Activated CD4-positive, alpha-beta memory T cell treated with anti-CD3 and anti-CD28 coated beads for 36 hours (primary cell): Measurements from ENCODE around the gene ZNF235. TPM values are rescaled to one million over a fixed set of nuclear protein-coding genes. Genes with fewer than 3 reads are reported as not detected.
"Not testable (repeated sequence)": the region's sequence is repeated elsewhere in the genome, so short reads cannot be mapped to it uniquely, and the experiment has no call there.

Source experiments
- CTCF ChIA-PET: fragments of 350-600 bp; sonication (Branson Sonifier 250); formaldehyde crosslinking; loops from one replicate; lab custom pipeline; 2021; ENCODE audit warnings: antibody characterized with exemption, inconsistent platforms; lab: Charles Lee
- POLR2A ChIA-PET: fragments of 350-600 bp; sonication (Branson Sonifier 250); formaldehyde crosslinking; loops from one replicate; lab custom pipeline; 2021; ENCODE audit warnings: antibody characterized with exemption; lab: Charles Lee
- DNase-seq: peaks from one replicate; pipeline ENCODE4 v3.0.0-alpha.2; 2020
- H3K27ac Mint-ChIP-seq: one replicate; pipeline ENCODE4 v1.8.0; 2021; ENCODE audit warnings: mixed read lengths
- H3K27me3 Mint-ChIP-seq: one replicate; pipeline ENCODE4 v1.8.0; 2021; ENCODE audit warnings: mixed read lengths
- H3K36me3 Mint-ChIP-seq: one replicate; pipeline ENCODE4 v1.8.0; 2021; ENCODE audit warnings: mixed read lengths
- H3K4me1 Mint-ChIP-seq: one replicate; pipeline ENCODE4 v1.8.0; 2021; ENCODE audit warnings: low read depth, mixed read lengths
- H3K4me3 Mint-ChIP-seq: one replicate; pipeline ENCODE4 v1.8.0; 2021; ENCODE audit warnings: mild to moderate bottlenecking, mixed read lengths
- H3K9me3 Mint-ChIP-seq: one replicate; pipeline ENCODE4 v1.8.0; 2021; ENCODE audit warnings: mixed read lengths
- intact Hi-C: fragments of 100-400 bp; cut with micrococcal nuclease; formaldehyde crosslinking; loops from one replicate; pipeline ENCODE4 v1.15.1; 2023
- total RNA-seq, 2 experiments: library from RNA; stranded (reverse); gene quantifications; one replicate each; pipeline ENCODE4 v1.2.3, GENCODE V29; 2021

ZNF235 gene
- total RNA-seq, 2 experiments from 2014 or later, result 1.2 to 1.3 TPM

GRCh38 chr19:44254496-44254895 is 50.3 kb downstream of the ZNF235 start:
- intact Hi-C loops, result no loop called here
- POLR2A ChIA-PET, result no interaction called here
- H3K9me3 Mint-ChIP-seq, result peaks cover 92% of the 10 kb centered on the region
- no peaks in the 10 kb centered on the region for H3K27me3 Mint-ChIP-seq
- no peaks in the 10 kb centered on the region for H3K4me1 Mint-ChIP-seq
- H3K36me3 Mint-ChIP-seq, result peaks cover 67% of the 10 kb centered on the region
- CTCF ChIA-PET, result no interaction called here
- H3K27ac Mint-ChIP-seq, result no peak overlapping the region
- DNase-seq, result no peak
- H3K4me3 Mint-ChIP-seq, result no peak overlapping the region

GRCh38 chr19:44253392-44253791 is 51.4 kb downstream of the ZNF235 start:
- DNase-seq, intact Hi-C loops, H3K27me3 Mint-ChIP-seq, H3K27ac Mint-ChIP-seq, POLR2A ChIA-PET, H3K4me1 Mint-ChIP-seq, CTCF ChIA-PET, H3K4me3 Mint-ChIP-seq: not testable (repeated sequence)
- Mint-ChIP-seq H3K9me3 (peaks cover 95% of the 10 kb centered on the region), H3K36me3 (peaks cover 69% of the 10 kb centered on the region)

- Mint-ChIP-seq H3K36me3 (peaks cover 65% of the 10 kb centered on the region), H3K9me3 (peaks cover 94% of the 10 kb centered on the region)
- H3K4me1 Mint-ChIP-seq, H3K4me3 Mint-ChIP-seq, H3K27ac Mint-ChIP-seq, H3K27me3 Mint-ChIP-seq, POLR2A ChIA-PET, DNase-seq, CTCF ChIA-PET, intact Hi-C loops: not testable (repeated sequence)
These were observed 52.5 kb downstream of the ZNF235 start for GRCh38 chr19:44252332-44252731.

- H3K27ac Mint-ChIP-seq, result no peak overlapping the region
- H3K36me3 Mint-ChIP-seq, result peaks cover 66% of the 10 kb centered on the region
- H3K4me1 Mint-ChIP-seq, result no peaks in the 10 kb centered on the region
- H3K27me3 Mint-ChIP-seq, result no peaks in the 10 kb centered on the region
- DNase-seq, result no peak
- H3K4me3 Mint-ChIP-seq, result no peak overlapping the region
- intact Hi-C loops, result no loop called here
- POLR2A ChIA-PET, result no interaction called here
- CTCF ChIA-PET, result no interaction called here
- peaks cover 80% of the 10 kb centered on the region for H3K9me3 Mint-ChIP-seq
These were observed 68.4 kb downstream of the ZNF235 start for GRCh38 chr19:44236384-44236783.

Other genes with a start within 250 kb of the ZNF235 start
- gene ZNF284, start 232.9 kb downstream of the ZNF235 start, total RNA-seq, result 1 to 10 TPM; 1.1 to 1.4 TPM
- 10 to 100 TPM; 12.8 to 14.0 TPM for gene ZNF224, start 210.7 kb downstream of the ZNF235 start, total RNA-seq
- gene ZNF225, start 191.6 kb downstream of the ZNF235 start, total RNA-seq, result 1 to 10 TPM; 2.5 to 2.9 TPM
- gene ZNF234, start 163.5 kb downstream of the ZNF235 start, total RNA-seq, result 1 to 10 TPM; 7.3 to 8.7 TPM
- gene ZNF226, start 139.9 kb downstream of the ZNF235 start, total RNA-seq, result 10 to 100 TPM; 10.6 to 10.7 TPM
- gene ZNF227, start 92.5 kb downstream of the ZNF235 start, total RNA-seq, result 10 to 100 TPM; 13.5 TPM
- gene ZNF233, start 45.1 kb downstream of the ZNF235 start, total RNA-seq, result under 1 TPM in 1 of 2 experiments, not detected in 1; 0.12 TPM
- gene ZNF112, start 51.7 kb upstream of the ZNF235 start, total RNA-seq, result under 1 TPM in 1 of 2 experiments, not detected in 1; 0.15 TPM
- under 1 TPM; 0.22 to 0.26 TPM for gene ZNF285, start 96.6 kb upstream of the ZNF235 start, total RNA-seq
- under 1 TPM; 0.05 TPM for gene ZNF229, start 143.4 kb upstream of the ZNF235 start, total RNA-seq
- 1 to 10 TPM; 4.3 to 5.4 TPM for gene ZNF180, start 195.5 kb upstream of the ZNF235 start, total RNA-seq
- gene CEACAM20, start 224.7 kb upstream of the ZNF235 start, total RNA-seq, result not detected